Measurements from ENCODE around the gene IPO5.

DNA sequence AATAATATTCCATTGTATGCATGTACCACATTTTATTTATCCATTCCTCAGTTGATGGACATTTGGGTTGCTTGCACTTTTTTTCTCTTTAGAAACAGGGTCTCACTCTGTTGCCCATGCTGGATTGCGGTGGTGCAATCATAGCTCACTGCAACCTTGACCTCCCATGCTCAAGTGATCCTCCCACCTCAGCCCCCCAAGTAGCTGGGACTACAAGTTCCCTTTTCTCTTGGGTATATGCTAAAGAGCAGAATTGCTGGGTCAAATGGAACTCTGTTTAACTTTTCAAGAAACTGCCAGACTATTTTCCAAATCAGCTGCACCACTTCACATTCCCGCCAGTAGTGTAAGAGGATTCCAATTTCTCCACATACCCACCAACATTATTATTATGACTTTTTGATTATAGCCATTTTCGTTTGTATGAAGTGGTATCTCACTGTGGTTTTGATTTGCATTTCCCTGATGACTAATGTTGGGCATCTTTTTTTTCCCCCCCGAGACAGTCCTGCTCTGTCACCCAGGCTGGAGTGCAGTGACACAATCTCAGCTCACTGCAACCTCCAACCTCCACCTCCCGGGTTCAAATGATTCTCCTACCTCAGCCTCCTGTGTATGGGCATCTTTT, 7.6 kb upstream of the IPO5 start:
- TF ChIP-seq, protein P1, sequence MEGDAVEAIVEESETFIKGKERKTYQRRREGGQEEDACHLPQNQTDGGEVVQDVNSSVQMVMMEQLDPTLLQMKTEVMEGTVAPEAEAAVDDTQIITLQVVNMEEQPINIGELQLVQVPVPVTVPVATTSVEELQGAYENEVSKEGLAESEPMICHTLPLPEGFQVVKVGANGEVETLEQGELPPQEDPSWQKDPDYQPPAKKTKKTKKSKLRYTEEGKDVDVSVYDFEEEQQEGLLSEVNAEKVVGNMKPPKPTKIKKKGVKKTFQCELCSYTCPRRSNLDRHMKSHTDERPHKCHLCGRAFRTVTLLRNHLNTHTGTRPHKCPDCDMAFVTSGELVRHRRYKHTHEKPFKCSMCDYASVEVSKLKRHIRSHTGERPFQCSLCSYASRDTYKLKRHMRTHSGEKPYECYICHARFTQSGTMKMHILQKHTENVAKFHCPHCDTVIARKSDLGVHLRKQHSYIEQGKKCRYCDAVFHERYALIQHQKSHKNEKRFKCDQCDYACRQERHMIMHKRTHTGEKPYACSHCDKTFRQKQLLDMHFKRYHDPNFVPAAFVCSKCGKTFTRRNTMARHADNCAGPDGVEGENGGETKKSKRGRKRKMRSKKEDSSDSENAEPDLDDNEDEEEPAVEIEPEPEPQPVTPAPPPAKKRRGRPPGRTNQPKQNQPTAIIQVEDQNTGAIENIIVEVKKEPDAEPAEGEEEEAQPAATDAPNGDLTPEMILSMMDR (IDR thresholded peaks at IDR 0.05) = no peak
- TF ChIP-seq EZH2 (IDR thresholded peaks at IDR 0.05) (no peak), EZH2phosphoT487 (IDR thresholded peaks at IDR 0.05) (no peak)

Data from neural progenitor cell (in vitro differentiated cells).